MM.1S (cell line): ENCODE data around the gene CTDSP2.

ENCODE experiments used
- EZH2 ChIP-seq: fragments of 300-600 bp; sonication (generic); optimal IDR thresholded peaks from 2 replicates; pipeline ENCODE3; 2017; ENCODE audit warnings: low read depth, mild to moderate bottlenecking, antibody characterized with exemption, low read length, mixed read lengths
- EZH2phosphoT487 ChIP-seq: fragments of 300-600 bp; sonication (generic); IDR thresholded peaks from 2 replicates; pipeline ENCODE4 v1.6.1; 2018; ENCODE audit warnings: antibody characterized with exemption, low read length
- TF ChIP-seq, protein P1 (sequence below): fragments of 300-600 bp; sonication (generic); IDR thresholded peaks from 2 replicates; pipeline ENCODE4 v1.5.1; 2016; ENCODE audit warnings: antibody characterized with exemption, low read length, mixed read lengths

DNA sequence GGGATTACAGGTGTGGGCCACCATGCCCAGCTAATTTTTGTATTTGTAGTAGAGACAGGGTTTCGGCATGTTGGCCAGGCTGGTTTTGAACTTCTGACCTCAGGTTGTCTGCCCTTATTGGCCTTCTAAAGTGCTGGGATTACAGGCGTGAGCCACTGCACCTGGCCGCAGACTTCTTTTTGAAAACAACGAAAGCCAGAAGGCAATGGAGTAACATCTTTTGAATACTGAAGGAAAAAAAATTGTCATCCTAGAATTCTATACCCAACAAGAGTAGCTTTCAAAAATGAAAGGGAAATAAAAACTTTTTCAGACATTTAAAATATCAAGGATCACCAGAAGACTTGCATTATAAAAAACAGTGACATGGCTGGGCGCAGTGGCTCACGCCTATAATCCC, 38.7 kb upstream of the CTDSP2 start:
- TF ChIP-seq, protein P1, sequence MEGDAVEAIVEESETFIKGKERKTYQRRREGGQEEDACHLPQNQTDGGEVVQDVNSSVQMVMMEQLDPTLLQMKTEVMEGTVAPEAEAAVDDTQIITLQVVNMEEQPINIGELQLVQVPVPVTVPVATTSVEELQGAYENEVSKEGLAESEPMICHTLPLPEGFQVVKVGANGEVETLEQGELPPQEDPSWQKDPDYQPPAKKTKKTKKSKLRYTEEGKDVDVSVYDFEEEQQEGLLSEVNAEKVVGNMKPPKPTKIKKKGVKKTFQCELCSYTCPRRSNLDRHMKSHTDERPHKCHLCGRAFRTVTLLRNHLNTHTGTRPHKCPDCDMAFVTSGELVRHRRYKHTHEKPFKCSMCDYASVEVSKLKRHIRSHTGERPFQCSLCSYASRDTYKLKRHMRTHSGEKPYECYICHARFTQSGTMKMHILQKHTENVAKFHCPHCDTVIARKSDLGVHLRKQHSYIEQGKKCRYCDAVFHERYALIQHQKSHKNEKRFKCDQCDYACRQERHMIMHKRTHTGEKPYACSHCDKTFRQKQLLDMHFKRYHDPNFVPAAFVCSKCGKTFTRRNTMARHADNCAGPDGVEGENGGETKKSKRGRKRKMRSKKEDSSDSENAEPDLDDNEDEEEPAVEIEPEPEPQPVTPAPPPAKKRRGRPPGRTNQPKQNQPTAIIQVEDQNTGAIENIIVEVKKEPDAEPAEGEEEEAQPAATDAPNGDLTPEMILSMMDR, result no peak
- no peak for TF ChIP-seq EZH2
- no peak for TF ChIP-seq EZH2phosphoT487
